Spleen (tissue), 11 donors: ENCODE measurements around the gene SLC22A23. TPM values are rescaled to one million over a fixed set of nuclear protein-coding genes. Genes with fewer than 3 reads are reported as not detected.

Experiments
- DNase-seq: peaks from one replicate; pipeline ENCODE4 v3.0.0-alpha.2; 2020
- H3K27ac ChIP-seq, 8 donors: fragments of 200-600 bp; sonication (generic) in 7 of 8; 1 replicate in 4 of 8; 2 replicates in 4 of 8; pipeline versions ENCODE4 v1.5.0 to v1.8.0; 2016 to 2021; ENCODE audit warnings: inconsistent platforms in 4 of 8, mild to moderate bottlenecking in 4 of 8, moderate library complexity in 1 of 8
- H3K27me3 ChIP-seq, 7 donors: fragments of 200-600 bp; sonication (generic) in 6 of 7; replicated peaks in 1 of 7; 1 replicate in 4 of 7; 2 replicates in 3 of 7; pipeline versions ENCODE4 v1.5.0 to v1.8.0; 2016 to 2021; ENCODE audit warnings: inconsistent platforms in 3 of 7, mild to moderate bottlenecking in 1 of 7
- H3K36me3 ChIP-seq, 6 donors: fragments of 200-600 bp; sonication (generic) in 5 of 6; 1 replicate in 4 of 6; 2 replicates in 2 of 6; pipeline versions ENCODE4 v1.5.0 to v1.8.0; 2016 to 2021; ENCODE audit warnings: inconsistent platforms in 2 of 6
- H3K4me1 ChIP-seq, 6 donors: fragments of 200-600 bp; sonication (generic) in 5 of 6; 1 replicate in 3 of 6; 2 replicates in 3 of 6; pipeline versions ENCODE4 v1.5.0 to v1.8.0; 2016 to 2021; ENCODE audit warnings: inconsistent platforms in 3 of 6
- H3K4me3 ChIP-seq, 8 donors: fragments of 200-600 bp; sonication (generic) in 7 of 8; 1 replicate in 4 of 8; 2 replicates in 4 of 8; pipeline versions ENCODE4 v1.5.0 to v1.8.0; 2016 to 2021; ENCODE audit warnings: inconsistent platforms in 4 of 8, mild to moderate bottlenecking in 4 of 8, moderate library complexity in 2 of 8
- H3K9me3 ChIP-seq, 8 donors: fragments of 200-600 bp; sonication (generic) in 7 of 8; 1 replicate in 4 of 8; 2 replicates in 4 of 8; pipeline versions ENCODE4 v1.5.0 to v1.8.0; 2016 to 2021; ENCODE audit warnings: inconsistent platforms in 4 of 8
- CTCF ChIP-seq, 11 experiments: fragments of 200-600 bp in 7 of 11; fragments of 450-650 bp in 4 of 11; sonication (generic) in 4 of 11; IDR thresholded peaks in 8 of 11; conservative IDR thresholded peaks in 3 of 11; 1 replicate in 7 of 11; 2 replicates in 4 of 11; pipeline versions ENCODE4 v1.4.0 to v1.8.0; 2016 to 2021; ENCODE audit warnings: antibody characterized with exemption in 11 of 11, inconsistent platforms in 4 of 11, mild to moderate bottlenecking in 1 of 11
- POLR2A ChIP-seq, 3 donors: fragments of 450-650 bp; IDR thresholded peaks; one replicate each; pipeline ENCODE4 v1.5.1; 2017; ENCODE audit warnings: antibody characterized with exemption in 3 of 3, mild to moderate bottlenecking in 1 of 3
- POLR2AphosphoS5 ChIP-seq, 3 donors: sonication (generic); formaldehyde crosslinking; IDR thresholded peaks; one replicate each; pipeline ENCODE4 v1.5.1; 2017; ENCODE audit warnings: antibody characterized with exemption in 3 of 3
- WGBS, 5 donors: extraction: QIAGEN DNeasy Blood & Tissue Kit in 3 of 5; methylation state at CpG; one replicate each; pipeline versions ENCODE4 v1.1.5 to v1.1.7; 2013 to 2018; 5-methylcytosine and 5-hydroxymethylcytosine counted together
- intact Hi-C: fragments of 100-400 bp; cut with DNase I; formaldehyde crosslinking; loops from one replicate; pipeline ENCODE4 v1.15.0; 2023; ENCODE audit warnings: low total_unique reads
- polyA plus RNA-seq, 3 donors: library from polyadenylated mRNA; stranded (reverse); fragments of 200-250 nt; gene quantifications; one replicate each; pipeline ENCODE4 v1.2.1, GENCODE V29; 2013
- total RNA-seq, 7 donors: library from RNA; depleted of rRNA in 3 of 7; stranded (reverse); fragments of >200 nt in 3 of 7; fragmentation: NEBNext Ultra II Directional in 4 of 7; extraction: Animal tissue kit (Norgen Biotek cat#: 25700) in 4 of 7; gene quantifications; one replicate each; pipeline versions ENCODE4 v1.1.0 to v1.2.1, GENCODE V29; 2016 to 2021
- donor health status: healthy with polysubstance abuse.
- donor health status: DM: no; HTN: no; CAD: no; lungs with moderate emphysema.
- donor health status: DM: no; HTN: no; CAD: no.
- donor health status: Bipolar disorder and iron deficiency.
- donor health status: healthy.
- donor health status: DM: no; HTN: no; CAD: no.
- donor health status: DM: yes; HTN: yes; CAD: no.

The SLC22A23 gene
- total and polyA plus RNA-seq, 10 donors = 1.9 to 22.6 (median 18.3) TPM

GRCh38 chr6:3323148-3323547, 133.7 kb downstream of the SLC22A23 start:
- Histone ChIP-seq H3K9me3 (no peaks in the 10 kb centered on the region), H3K4me3 (no peak overlapping the region), H3K36me3 (no peaks in the 10 kb centered on the region), H3K4me1 (peaks cover 0 to 21% (median 4%) of the 10 kb centered on the region in 6 donors), H3K27ac (peak overlapping the region in 6 of 8 donors; percentile 54 to 75 (median 62)), H3K27me3 (peaks cover 0 to 4% (median 0%) of the 10 kb centered on the region in 7 donors)
- TF ChIP-seq POLR2AphosphoS5 (IDR thresholded peaks at IDR 0.05) (no peak), CTCF (IDR thresholded peaks at IDR 0.05 in 8 of 11, conservative IDR thresholded peaks at IDR 0.05 in 3 of 11) (no peak), POLR2A (IDR thresholded peaks at IDR 0.05) (no peak)
- peak; percentile 2 for DNase-seq
- WGBS, 5 donors = 81 to 88% (median 87%) methylated on average over 3 of the region's 3 CpGs
- intact Hi-C loops = no loop called here

- intact Hi-C loops = no loop called here
- WGBS, 5 donors = 80 to 94% (median 91%) methylated on average over 8 to 14 of the region's 14 CpGs
- Histone ChIP-seq H3K9me3 (no peaks in the 10 kb centered on the region), H3K4me1 (peaks cover 0 to 26% (median 9%) of the 10 kb centered on the region in 6 donors), H3K27ac (no peak overlapping the region), H3K4me3 (no peak overlapping the region), H3K36me3 (no peaks in the 10 kb centered on the region), H3K27me3 (peaks cover 0 to 9% (median 0%) of the 10 kb centered on the region in 7 donors)
- peak; percentile 61 for DNase-seq
- no peak for TF ChIP-seq CTCF (IDR thresholded peaks at IDR 0.05 in 8 of 11, conservative IDR thresholded peaks at IDR 0.05 in 3 of 11)
- no peak for TF ChIP-seq POLR2AphosphoS5 (IDR thresholded peaks at IDR 0.05)
- no peak for TF ChIP-seq POLR2A (IDR thresholded peaks at IDR 0.05)
Observed at GRCh38 chr6:3322366-3322890, 134.4 kb downstream of the SLC22A23 start.

GRCh38 chr6:3321875-3322274, 135.0 kb downstream of the SLC22A23 start:
- no peak for TF ChIP-seq POLR2AphosphoS5 (IDR thresholded peaks at IDR 0.05)
- no peak for TF ChIP-seq POLR2A (IDR thresholded peaks at IDR 0.05)
- no peak for TF ChIP-seq CTCF (IDR thresholded peaks at IDR 0.05 in 8 of 11, conservative IDR thresholded peaks at IDR 0.05 in 3 of 11)
- DNase-seq = peak; percentile 57
- Histone ChIP-seq H3K4me1 (peaks cover 0 to 26% (median 9%) of the 10 kb centered on the region in 6 donors), H3K27ac (no peak overlapping the region), H3K9me3 (no peaks in the 10 kb centered on the region), H3K27me3 (peaks cover 0 to 9% (median 0%) of the 10 kb centered on the region in 7 donors), H3K4me3 (no peak overlapping the region), H3K36me3 (no peaks in the 10 kb centered on the region)
- intact Hi-C loops = no loop called here
- 80 to 95% (median 93%) methylated on average over 8 of the region's 8 CpGs for WGBS, 5 donors

- TF ChIP-seq CTCF (IDR thresholded peaks at IDR 0.05 in 8 of 11, conservative IDR thresholded peaks at IDR 0.05 in 3 of 11) = no peak
- no peak for TF ChIP-seq POLR2AphosphoS5 (IDR thresholded peaks at IDR 0.05)
- no peak for TF ChIP-seq POLR2A (IDR thresholded peaks at IDR 0.05)
- H3K4me3 ChIP-seq = no peak overlapping the region
- peaks cover 0 to 26% (median 9%) of the 10 kb centered on the region in 6 donors for H3K4me1 ChIP-seq
- H3K27me3 ChIP-seq = peaks cover 0 to 9% (median 0%) of the 10 kb centered on the region in 7 donors
- no peaks in the 10 kb centered on the region for H3K9me3 ChIP-seq
- peak; percentile 52 for DNase-seq
- intact Hi-C loops = no loop called here
- H3K36me3 ChIP-seq = no peaks in the 10 kb centered on the region
- no peak overlapping the region for H3K27ac ChIP-seq
- WGBS, 5 donors = 86 to 93% (median 91%) methylated on average over 11 of the region's 11 CpGs
Observed at GRCh38 chr6:3321042-3321441, 135.8 kb downstream of the SLC22A23 start.
